Thyroid gland (tissue), 4 donors: ENCODE results near the gene ZNF550. TPM values are rescaled to one million over a fixed set of nuclear protein-coding genes. Genes with fewer than 3 reads are reported as not detected.

Source experiments
- DNase-seq, 2 donors: peaks; one replicate each; pipeline ENCODE4 v3.0.0-alpha.2; 2019
- H3K27ac ChIP-seq, 3 donors: fragments of 200-600 bp; sonication (generic); 1 replicate in 2 of 3; 2 replicates in 1 of 3; pipeline ENCODE4 v1.5.1; 2016 to 2019; ENCODE audit warnings: mild to moderate bottlenecking in 1 of 3, moderate library complexity in 1 of 3
- H3K27me3 ChIP-seq: fragments of 200-600 bp; sonication (generic); one replicate; pipeline ENCODE4 v1.5.1; 2019
- H3K36me3 ChIP-seq, 2 donors: fragments of 200-600 bp; sonication (generic); one replicate each; pipeline ENCODE4 v1.5.1; 2016 to 2019
- H3K4me1 ChIP-seq, 2 donors: fragments of 200-600 bp; sonication (generic); one replicate each; pipeline ENCODE4 v1.5.1; 2017 to 2019
- H3K4me3 ChIP-seq, 3 donors: fragments of 200-600 bp; sonication (generic); replicated peaks in 1 of 3; 1 replicate in 2 of 3; 2 replicates in 1 of 3; pipeline ENCODE4 v1.5.1; 2016; ENCODE audit warnings: mild to moderate bottlenecking in 1 of 3
- H3K9me3 ChIP-seq: fragments of 200-600 bp; sonication (generic); one replicate; pipeline ENCODE4 v1.5.1; 2017
- CTCF ChIP-seq, 6 experiments: fragments of 200-600 bp in 3 of 6; fragments of 450-650 bp in 3 of 6; sonication (generic) in 3 of 6; IDR thresholded peaks; one replicate each; pipeline ENCODE4 v1.5.1; 2016 to 2019; ENCODE audit warnings: antibody characterized with exemption in 6 of 6, mild to moderate bottlenecking in 2 of 6, inconsistent platforms in 1 of 6, moderate library complexity in 1 of 6
- POLR2A ChIP-seq, 2 donors: fragments of 450-650 bp; IDR thresholded peaks; one replicate each; pipeline ENCODE4 v1.6.1; 2017; ENCODE audit warnings: antibody characterized with exemption in 2 of 2, mild to moderate bottlenecking in 2 of 2, moderate library complexity in 1 of 2
- WGBS, 2 donors: methylation state at CpG; one replicate each; pipeline ENCODE4 v1.1.5; 2017; 5-methylcytosine and 5-hydroxymethylcytosine counted together
- intact Hi-C: fragments of 100-400 bp; cut with DNase I; formaldehyde crosslinking; loops from one replicate; pipeline ENCODE4 v1.15.1; 2023
- total RNA-seq, 4 donors: library from RNA; depleted of rRNA; stranded (reverse); fragments of >200 nt; gene quantifications; one replicate each; pipeline ENCODE4 v1.2.3, GENCODE V29; 2016

ZNF550 gene
- total RNA-seq, 4 donors from 2014 or later = 7.1 to 13.5 (median 8.7) TPM

- H3K4me3 ChIP-seq = no peak overlapping the region
- intact Hi-C loops = loop anchor here (5.0 kb wide), 1 partner anchor 50 kb away; no protein-coding TSS in a partner anchor
- no peak for DNase-seq
- no peaks in the 10 kb centered on the region for H3K27me3 ChIP-seq
- peaks cover 46 to 47% of the 10 kb centered on the region in 2 donors for H3K36me3 ChIP-seq
- WGBS, 2 donors = 95% methylated on average over 3 of the region's 3 CpGs
- H3K9me3 ChIP-seq = peaks cover 5% of the 10 kb centered on the region
- H3K4me1 ChIP-seq = peaks cover 0 to under 1% of the 10 kb centered on the region in 2 donors
- no peak for TF ChIP-seq CTCF (IDR thresholded peaks at IDR 0.05)
- TF ChIP-seq POLR2A (IDR thresholded peaks at IDR 0.05) = no peak
- no peak overlapping the region for H3K27ac ChIP-seq
Observed at GRCh38 chr19:57572415-57572947, 12.8 kb upstream of the ZNF550 start.

GRCh38 chr19:57570707-57571106, 11.0 kb upstream of the ZNF550 start:
- H3K36me3 ChIP-seq = peaks cover 37 to 41% of the 10 kb centered on the region in 2 donors
- peaks cover 9% of the 10 kb centered on the region for H3K9me3 ChIP-seq
- no peak for DNase-seq
- no peaks in the 10 kb centered on the region for H3K27me3 ChIP-seq
- TF ChIP-seq CTCF (IDR thresholded peaks at IDR 0.05) (no peak), POLR2A (IDR thresholded peaks at IDR 0.05) (no peak)
- intact Hi-C loops = loop anchor here (5.0 kb wide), 1 partner anchor 52 kb away; no protein-coding TSS in a partner anchor
- H3K4me3 ChIP-seq = no peak overlapping the region
- no peak overlapping the region for H3K27ac ChIP-seq
- no peaks in the 10 kb centered on the region for H3K4me1 ChIP-seq

GRCh38 chr19:57566396-57567265, 7.0 kb upstream of the ZNF550 start:
- no peak for TF ChIP-seq POLR2A (IDR thresholded peaks at IDR 0.05)
- no peak for TF ChIP-seq CTCF (IDR thresholded peaks at IDR 0.05)
- Histone ChIP-seq H3K27me3 (no peaks in the 10 kb centered on the region), H3K4me3 (no peak overlapping the region), H3K36me3 (peaks cover 0 to under 1% of the 10 kb centered on the region in 2 donors), H3K27ac (no peak overlapping the region), H3K4me1 (no peaks in the 10 kb centered on the region), H3K9me3 (peaks cover 5% of the 10 kb centered on the region)
- 55 to 62% methylated on average over 7 of the region's 7 CpGs for WGBS, 2 donors
- intact Hi-C loops = no loop called here
- peak in 1 of 2 donors; percentile 2 for DNase-seq

GRCh38 chr19:57563547-57563946, 3.9 kb upstream of the ZNF550 start:
- no peak for TF ChIP-seq POLR2A (IDR thresholded peaks at IDR 0.05)
- no peak for TF ChIP-seq CTCF (IDR thresholded peaks at IDR 0.05)
- intact Hi-C loops = no loop called here
- H3K27ac ChIP-seq = no peak overlapping the region
- DNase-seq = no peak
- no peaks in the 10 kb centered on the region for H3K36me3 ChIP-seq
- H3K4me3 ChIP-seq = no peak overlapping the region
- peaks cover 4% of the 10 kb centered on the region in 2 donors for H3K4me1 ChIP-seq
- 59 to 70% methylated on average over 1 of the region's 1 CpG for WGBS, 2 donors
- H3K9me3 ChIP-seq = peaks cover 5% of the 10 kb centered on the region
- no peaks in the 10 kb centered on the region for H3K27me3 ChIP-seq

GRCh38 chr19:57560049-57560491, 407 bp upstream of the ZNF550 start:
- no peak for TF ChIP-seq CTCF (IDR thresholded peaks at IDR 0.05)
- no peak for TF ChIP-seq POLR2A (IDR thresholded peaks at IDR 0.05)
- H3K4me3 ChIP-seq = peak overlapping the region; percentile 19 to 87 (median 81)
- H3K27ac ChIP-seq = peak overlapping the region in 1 of 3 donors; percentile 19
- no peaks in the 10 kb centered on the region for H3K27me3 ChIP-seq
- peaks cover 11 to 13% of the 10 kb centered on the region in 2 donors for H3K36me3 ChIP-seq
- intact Hi-C loops = no loop called here
- H3K9me3 ChIP-seq = no peaks in the 10 kb centered on the region
- peaks cover 9 to 11% of the 10 kb centered on the region in 2 donors for H3K4me1 ChIP-seq
- DNase-seq = peak; percentile 3 to 13
- WGBS, 2 donors = 22% methylated on average over 23 of the region's 23 CpGs
